Loucy (cell line): ENCODE data around the gene ARID1B.

Experiments
- H2AFZ ChIP-seq: fragments of 200-600 bp; sonication (generic); 2 replicates; pipeline ENCODE4 v1.6.0; 2016; ENCODE audit warnings: antibody characterized with exemption, mild to moderate bottlenecking, low read length, moderate library complexity
- H3F3A ChIP-seq: fragments of 200-600 bp; 2 replicates; pipeline ENCODE4 v1.6.0; 2016; ENCODE audit warnings: antibody characterized with exemption, low read depth, mild to moderate bottlenecking
- H3K27me3 ChIP-seq: fragments of 200-600 bp; sonication (generic); 2 replicates; pipeline ENCODE4 v1.6.1; 2014; ENCODE audit warnings: low read length, mild to moderate bottlenecking; ENCODE audit not compliant: insufficient read depth, poor library complexity, severe bottlenecking
- H3K36me3 ChIP-seq: fragments of 200-600 bp; sonication (generic); 2 replicates; pipeline ENCODE4 v1.6.1; 2016; ENCODE audit warnings: low read length; ENCODE audit not compliant: insufficient read depth
- H3K4me1 ChIP-seq: fragments of 200-600 bp; sonication (generic); 2 replicates; pipeline ENCODE4 v1.5.1; 2014; ENCODE audit warnings: low read length, mild to moderate bottlenecking; ENCODE audit not compliant: insufficient read depth, poor library complexity, severe bottlenecking
- H3K4me2 ChIP-seq: fragments of 200-600 bp; sonication (generic); 2 replicates; pipeline ENCODE4 v1.6.0; 2014; ENCODE audit warnings: antibody characterized with exemption, low read length, low read depth, mild to moderate bottlenecking; ENCODE audit not compliant: poor library complexity, severe bottlenecking
- H3K4me3 ChIP-seq: fragments of 200-600 bp; sonication (generic); 2 replicates; pipeline ENCODE4 v1.5.1; 2014; ENCODE audit warnings: low read length, mild to moderate bottlenecking, mixed read lengths; ENCODE audit not compliant: poor library complexity, severe bottlenecking
- H3K79me2 ChIP-seq: fragments of 200-600 bp; sonication (generic); 2 replicates; pipeline ENCODE4 v1.6.1; 2014; ENCODE audit warnings: low read length; ENCODE audit not compliant: insufficient read depth
- H3K9ac ChIP-seq: fragments of 200-600 bp; sonication (generic); 2 replicates; pipeline ENCODE4 v1.6.0; 2014; ENCODE audit warnings: mild to moderate bottlenecking, low read depth, low read length, moderate library complexity; ENCODE audit not compliant: poor library complexity, severe bottlenecking
- H3K9me2 ChIP-seq: fragments of 200-600 bp; sonication (generic); replicated peaks from 2 replicates; pipeline ENCODE4 v1.6.1; 2016; ENCODE audit warnings: low read depth, low read length, mixed read lengths
- H3K9me3 ChIP-seq: fragments of 200-600 bp; sonication (generic); 2 replicates; pipeline ENCODE4 v1.6.1; 2014; ENCODE audit warnings: mild to moderate bottlenecking, antibody characterized with exemption, low read length, low read depth; ENCODE audit not compliant: insufficient read depth
- H4K20me1 ChIP-seq: fragments of 200-600 bp; sonication (generic); 2 replicates; pipeline ENCODE4 v1.6.0; 2014; ENCODE audit warnings: antibody characterized with exemption, low read length, mild to moderate bottlenecking; ENCODE audit not compliant: insufficient read depth, poor library complexity, severe bottlenecking
- EZH2phosphoT487 ChIP-seq: fragments of 200-600 bp; IDR thresholded peaks from 2 replicates; pipeline ENCODE4 v1.6.1; 2018; ENCODE audit warnings: antibody characterized with exemption, mild to moderate bottlenecking, moderate library complexity, borderline replicate concordance
- TF ChIP-seq, protein P1 (sequence below): fragments of 200-600 bp; sonication (generic); conservative IDR thresholded peaks from 2 replicates; pipeline ENCODE4 v1.5.1; 2014; ENCODE audit warnings: mild to moderate bottlenecking, antibody characterized with exemption, low read length

ARID1B gene

GRCh38 chr6:157239671-157240058 is 462.5 kb downstream of the ARID1B start:
- Histone ChIP-seq H3K4me3 (no peak overlapping the region), H3F3A (no peaks in the 10 kb centered on the region), H3K4me2 (no peak overlapping the region), H3K4me1 (no peaks in the 10 kb centered on the region), H3K9ac (no peak overlapping the region), H3K27me3 (peaks cover 4% of the 10 kb centered on the region), H3K36me3 (no peaks in the 10 kb centered on the region), H2AFZ (no peak overlapping the region), H4K20me1 (no peaks in the 10 kb centered on the region), H3K9me3 (no peaks in the 10 kb centered on the region), H3K79me2 (no peaks in the 10 kb centered on the region), H3K9me2 (no peaks in the 10 kb centered on the region)
- no peak for TF ChIP-seq EZH2phosphoT487
- TF ChIP-seq, protein P1, sequence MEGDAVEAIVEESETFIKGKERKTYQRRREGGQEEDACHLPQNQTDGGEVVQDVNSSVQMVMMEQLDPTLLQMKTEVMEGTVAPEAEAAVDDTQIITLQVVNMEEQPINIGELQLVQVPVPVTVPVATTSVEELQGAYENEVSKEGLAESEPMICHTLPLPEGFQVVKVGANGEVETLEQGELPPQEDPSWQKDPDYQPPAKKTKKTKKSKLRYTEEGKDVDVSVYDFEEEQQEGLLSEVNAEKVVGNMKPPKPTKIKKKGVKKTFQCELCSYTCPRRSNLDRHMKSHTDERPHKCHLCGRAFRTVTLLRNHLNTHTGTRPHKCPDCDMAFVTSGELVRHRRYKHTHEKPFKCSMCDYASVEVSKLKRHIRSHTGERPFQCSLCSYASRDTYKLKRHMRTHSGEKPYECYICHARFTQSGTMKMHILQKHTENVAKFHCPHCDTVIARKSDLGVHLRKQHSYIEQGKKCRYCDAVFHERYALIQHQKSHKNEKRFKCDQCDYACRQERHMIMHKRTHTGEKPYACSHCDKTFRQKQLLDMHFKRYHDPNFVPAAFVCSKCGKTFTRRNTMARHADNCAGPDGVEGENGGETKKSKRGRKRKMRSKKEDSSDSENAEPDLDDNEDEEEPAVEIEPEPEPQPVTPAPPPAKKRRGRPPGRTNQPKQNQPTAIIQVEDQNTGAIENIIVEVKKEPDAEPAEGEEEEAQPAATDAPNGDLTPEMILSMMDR = no peak

DNA sequence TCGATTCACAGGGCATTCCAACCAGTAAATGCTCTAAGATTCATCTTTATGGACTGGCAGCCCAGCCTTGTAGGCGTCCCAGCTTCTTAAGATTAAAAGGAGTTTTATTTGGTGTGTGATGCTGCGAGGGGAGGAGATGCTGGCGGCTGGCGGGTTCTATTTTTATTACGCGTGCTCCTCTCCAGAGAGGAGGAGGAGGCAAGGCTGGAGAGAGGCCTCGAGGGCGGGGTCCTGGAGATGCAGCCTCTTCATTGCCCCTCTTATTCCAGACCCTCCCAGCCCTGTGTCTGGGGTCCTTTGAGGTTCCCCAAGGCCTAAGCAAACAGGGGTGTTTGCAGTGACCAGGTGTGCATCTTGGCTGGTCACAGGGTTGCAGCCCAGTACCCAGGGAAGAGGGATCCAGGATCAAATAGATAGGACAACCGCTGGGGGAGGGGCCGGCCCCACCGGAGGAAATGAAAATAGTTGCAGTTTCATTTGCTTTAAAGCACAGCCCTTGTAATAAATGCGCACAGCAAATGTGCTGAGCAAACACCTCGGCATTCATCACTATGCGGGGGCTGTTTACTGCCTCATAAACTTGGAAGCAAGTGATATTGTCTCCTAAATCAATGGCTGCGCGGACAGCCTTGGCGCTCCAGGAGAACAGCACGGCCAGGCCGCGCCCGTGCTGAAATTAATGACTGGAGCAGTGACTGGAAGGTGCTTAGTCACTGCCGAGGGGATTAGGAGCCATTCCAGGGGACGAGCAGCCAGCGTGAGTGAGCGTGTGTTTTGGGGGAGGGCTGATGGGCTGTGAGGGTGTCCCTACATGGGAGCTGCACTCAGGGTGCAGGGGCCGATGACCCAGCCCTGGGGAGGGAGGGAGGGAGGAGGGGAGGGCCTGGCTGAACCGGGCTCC is 463.1 kb downstream of the ARID1B start:
- Histone ChIP-seq H3K4me2 (no peak overlapping the region), H3K9ac (no peak overlapping the region), H3K36me3 (no peaks in the 10 kb centered on the region), H3K27me3 (peaks cover 4% of the 10 kb centered on the region), H3K79me2 (no peaks in the 10 kb centered on the region), H3F3A (no peaks in the 10 kb centered on the region), H3K9me2 (no peaks in the 10 kb centered on the region), H3K9me3 (no peaks in the 10 kb centered on the region), H4K20me1 (no peaks in the 10 kb centered on the region), H3K4me3 (no peak overlapping the region), H3K4me1 (no peaks in the 10 kb centered on the region), H2AFZ (no peak overlapping the region)
- TF ChIP-seq, protein P1 = no peak
- TF ChIP-seq EZH2phosphoT487 = no peak

- no peaks in the 10 kb centered on the region for H3K79me2 ChIP-seq
- no peaks in the 10 kb centered on the region for H3F3A ChIP-seq
- no peaks in the 10 kb centered on the region for H4K20me1 ChIP-seq
- H3K9me3 ChIP-seq = no peaks in the 10 kb centered on the region
- no peak overlapping the region for H3K4me3 ChIP-seq
- no peak overlapping the region for H3K4me2 ChIP-seq
- H3K27me3 ChIP-seq = peaks cover 4% of the 10 kb centered on the region
- no peaks in the 10 kb centered on the region for H3K4me1 ChIP-seq
- H3K9ac ChIP-seq = no peak overlapping the region
- H3K36me3 ChIP-seq = no peaks in the 10 kb centered on the region
- H2AFZ ChIP-seq = no peak overlapping the region
- H3K9me2 ChIP-seq = no peaks in the 10 kb centered on the region
- TF ChIP-seq, protein P1 = no peak
- no peak for TF ChIP-seq EZH2phosphoT487
Measured at GRCh38 chr6:157240960-157241311, 463.8 kb downstream of the ARID1B start.
